ENCODE measurements around the gene FBXW7. TPM values are rescaled to one million over a fixed set of nuclear protein-coding genes. Genes with fewer than 3 reads are reported as not detected.

The FBXW7 gene
- total and polyA plus RNA-seq, 4 donors: 6.5 to 62.7 (median 32.5) TPM

GRCh38 chr4:152281211-152281610, 254.7 kb downstream of the FBXW7 start:
- intact Hi-C loops (cut with DNase I): no loop called here
- no peak for ATAC-seq (ENCODE audit: low FRiP score)
- Histone ChIP-seq H3K27ac (ENCODE audit: low read depth in 1 of 2, low read length in 2 of 2) (no peak overlapping the region), H3K4me3 (ENCODE audit: low read length in 2 of 2) (no peak overlapping the region), H3K27me3 (ENCODE audit: control insufficient read depth in 1 of 2, insufficient read depth in 2 of 2, low read length in 1 of 2) (no peaks in the 10 kb centered on the region), H3K4me1 (ENCODE audit: control insufficient read depth in 1 of 2, insufficient read depth in 2 of 2, low read length in 2 of 2) (no peaks in the 10 kb centered on the region), H3K9me3 (ENCODE audit: control insufficient read depth, low read length) (no peaks in the 10 kb centered on the region), H3K36me3 (ENCODE audit: control insufficient read depth in 1 of 2, insufficient read depth in 2 of 2, low read length in 1 of 2) (no peaks in the 10 kb centered on the region)
- 86 to 87% methylated on average over 2 of the region's 2 CpGs for WGBS, 2 donors
- DNase-seq: no peak

- Histone ChIP-seq H3K9me3 (ENCODE audit: control insufficient read depth, low read length) (no peaks in the 10 kb centered on the region), H3K27ac (ENCODE audit: low read depth in 1 of 2, low read length in 2 of 2) (no peak overlapping the region), H3K27me3 (ENCODE audit: control insufficient read depth in 1 of 2, insufficient read depth in 2 of 2, low read length in 1 of 2) (no peaks in the 10 kb centered on the region), H3K4me1 (ENCODE audit: control insufficient read depth in 1 of 2, insufficient read depth in 2 of 2, low read length in 2 of 2) (no peaks in the 10 kb centered on the region), H3K4me3 (ENCODE audit: low read length in 2 of 2) (no peak overlapping the region), H3K36me3 (ENCODE audit: control insufficient read depth in 1 of 2, insufficient read depth in 2 of 2, low read length in 1 of 2) (no peaks in the 10 kb centered on the region)
- ATAC-seq (ENCODE audit: low FRiP score): no peak
- intact Hi-C loops (cut with DNase I): no loop called here
- WGBS, 2 donors: 92 to 93% methylated on average over 8 of the region's 8 CpGs
- no peak for DNase-seq
Observed at GRCh38 chr4:152279234-152279566, 256.7 kb downstream of the FBXW7 start.

DNA sequence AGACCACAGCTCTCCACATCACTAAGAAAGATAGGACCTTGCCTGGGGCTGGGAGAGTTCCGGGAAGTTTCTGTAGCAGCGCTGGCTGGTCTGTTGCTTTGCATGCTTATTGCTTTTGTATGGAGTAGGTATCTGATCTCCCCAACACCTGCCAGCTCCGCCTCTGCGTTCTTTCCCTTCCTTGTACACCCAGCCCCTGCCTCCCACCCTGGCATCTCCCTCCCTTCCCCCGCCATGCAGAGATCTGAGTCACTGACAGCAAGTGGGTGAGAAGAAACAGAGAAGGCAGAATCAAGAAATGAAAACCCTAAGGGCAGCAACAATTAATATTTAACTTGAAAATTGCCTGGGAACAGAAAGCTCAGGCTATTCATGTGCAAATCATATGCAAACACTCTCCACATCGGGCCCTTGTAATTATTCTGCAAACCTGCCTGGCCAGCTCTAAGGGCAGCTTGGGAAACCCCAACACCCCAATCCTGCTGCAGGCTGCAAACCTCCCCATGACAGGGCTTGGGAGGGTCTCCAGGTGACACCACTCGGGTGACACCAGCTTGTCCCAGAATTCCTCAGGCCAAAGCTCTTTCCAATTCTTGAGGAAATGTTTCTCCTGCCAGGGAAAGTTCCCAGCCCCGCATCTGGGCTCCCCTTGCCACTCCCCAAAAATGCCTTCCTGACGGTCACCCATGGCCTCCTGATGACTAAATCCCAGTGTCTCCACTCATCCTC, 257.2 kb downstream of the FBXW7 start:
- no peaks in the 10 kb centered on the region for H3K27me3 ChIP-seq (ENCODE audit: control insufficient read depth in 1 of 2, insufficient read depth in 2 of 2, low read length in 1 of 2)
- intact Hi-C loops (cut with DNase I): no loop called here
- no peaks in the 10 kb centered on the region for H3K36me3 ChIP-seq (ENCODE audit: control insufficient read depth in 1 of 2, insufficient read depth in 2 of 2, low read length in 1 of 2)
- ATAC-seq (ENCODE audit: low FRiP score) (no peak), DNase-seq (no peak)
- H3K27ac ChIP-seq (ENCODE audit: low read depth in 1 of 2, low read length in 2 of 2): no peak overlapping the region
- no peaks in the 10 kb centered on the region for H3K4me1 ChIP-seq (ENCODE audit: control insufficient read depth in 1 of 2, insufficient read depth in 2 of 2, low read length in 2 of 2)
- no peaks in the 10 kb centered on the region for H3K9me3 ChIP-seq (ENCODE audit: control insufficient read depth, low read length)
- no peak overlapping the region for H3K4me3 ChIP-seq (ENCODE audit: low read length in 2 of 2)
- 72 to 81% methylated on average over 9 of the region's 9 CpGs for WGBS, 2 donors

GRCh38 chr4:152278172-152278504, 257.8 kb downstream of the FBXW7 start:
- Histone ChIP-seq H3K4me3 (ENCODE audit: low read length in 2 of 2) (no peak overlapping the region), H3K4me1 (ENCODE audit: control insufficient read depth in 1 of 2, insufficient read depth in 2 of 2, low read length in 2 of 2) (no peaks in the 10 kb centered on the region), H3K27me3 (ENCODE audit: control insufficient read depth in 1 of 2, insufficient read depth in 2 of 2, low read length in 1 of 2) (no peaks in the 10 kb centered on the region), H3K9me3 (ENCODE audit: control insufficient read depth, low read length) (no peaks in the 10 kb centered on the region), H3K27ac (ENCODE audit: low read depth in 1 of 2, low read length in 2 of 2) (no peak overlapping the region), H3K36me3 (ENCODE audit: control insufficient read depth in 1 of 2, insufficient read depth in 2 of 2, low read length in 1 of 2) (no peaks in the 10 kb centered on the region)
- no peak for DNase-seq
- intact Hi-C loops (cut with DNase I): no loop called here
- ATAC-seq (ENCODE audit: low FRiP score): no peak

GRCh38 chr4:152277333-152277732, 258.6 kb downstream of the FBXW7 start:
- Histone ChIP-seq H3K4me3 (ENCODE audit: low read length in 2 of 2) (no peak overlapping the region), H3K4me1 (ENCODE audit: control insufficient read depth in 1 of 2, insufficient read depth in 2 of 2, low read length in 2 of 2) (no peaks in the 10 kb centered on the region), H3K27ac (ENCODE audit: low read depth in 1 of 2, low read length in 2 of 2) (no peak overlapping the region), H3K9me3 (ENCODE audit: control insufficient read depth, low read length) (no peaks in the 10 kb centered on the region), H3K36me3 (ENCODE audit: control insufficient read depth in 1 of 2, insufficient read depth in 2 of 2, low read length in 1 of 2) (no peaks in the 10 kb centered on the region), H3K27me3 (ENCODE audit: control insufficient read depth in 1 of 2, insufficient read depth in 2 of 2, low read length in 1 of 2) (no peaks in the 10 kb centered on the region)
- ATAC-seq (ENCODE audit: low FRiP score): no peak
- WGBS, 2 donors: 88 to 91% methylated on average over 5 of the region's 5 CpGs
- DNase-seq: no peak
- intact Hi-C loops (cut with DNase I): no loop called here

GRCh38 chr4:152273343-152273742, 262.5 kb downstream of the FBXW7 start:
- WGBS, 2 donors: 63 to 64% methylated on average over 1 of the region's 1 CpG
- DNase-seq (no peak), ATAC-seq (ENCODE audit: low FRiP score) (no peak)
- Histone ChIP-seq H3K27me3 (ENCODE audit: control insufficient read depth in 1 of 2, insufficient read depth in 2 of 2, low read length in 1 of 2) (no peaks in the 10 kb centered on the region), H3K36me3 (ENCODE audit: control insufficient read depth in 1 of 2, insufficient read depth in 2 of 2, low read length in 1 of 2) (no peaks in the 10 kb centered on the region), H3K4me3 (ENCODE audit: low read length in 2 of 2) (no peak overlapping the region), H3K9me3 (ENCODE audit: control insufficient read depth, low read length) (no peaks in the 10 kb centered on the region), H3K4me1 (ENCODE audit: control insufficient read depth in 1 of 2, insufficient read depth in 2 of 2, low read length in 2 of 2) (no peaks in the 10 kb centered on the region), H3K27ac (ENCODE audit: low read depth in 1 of 2, low read length in 2 of 2) (no peak overlapping the region)
- intact Hi-C loops (cut with DNase I): no loop called here

Small RNA genes within 50 kb of the gene (microRNA-seq; reads per million reads assigned to microRNA genes)
- 0.99 to 1.2 reads per million in 2 donors for gene MIR3140

Other genes starting within 250 kb of the FBXW7 start
- gene TMEM154, start 143.9 kb upstream of the FBXW7 start, total RNA-seq: 1 to 10 TPM; 5.1 to 5.4 TPM
- gene TMEM154, start 143.9 kb upstream of the FBXW7 start, polyA plus RNA-seq: under 1 TPM; under 0.01 to 0.13 TPM
- under 1 TPM; 0.30 to 0.32 TPM for gene TIGD4, start 243.6 kb upstream of the FBXW7 start, total RNA-seq
- gene TIGD4, start 243.6 kb upstream of the FBXW7 start, polyA plus RNA-seq: not detected
- gene ARFIP1, start 243.9 kb upstream of the FBXW7 start, total RNA-seq: 10 to 100 TPM; 28.9 to 30.4 TPM
- gene ARFIP1, start 243.9 kb upstream of the FBXW7 start, polyA plus RNA-seq: 10 to 100 TPM; 16.5 to 27.8 TPM

Measured in aorta (tissue), 5 donors.